Trophoblast cell (in vitro differentiated cells and primary cell): ENCODE results near the gene ASF1B. TPM values are rescaled to one million over a fixed set of nuclear protein-coding genes. Genes with fewer than 3 reads are reported as not detected.
"Not testable (repeated sequence)": the region's sequence is repeated elsewhere in the genome, so short reads cannot be mapped to it uniquely, and the experiment has no call there.

Source experiments
- DNase-seq, 2 donors: peaks; one replicate each; pipeline ENCODE4 v3.0.0-alpha.2; 2016
- H2AFZ ChIP-seq: 2 replicates; pipeline ENCODE4 v1.6.1; 2013; ENCODE audit warnings: low read length, moderate library complexity, mild to moderate bottlenecking; ENCODE audit not compliant: insufficient read depth, poor library complexity
- H2AK5ac ChIP-seq: 2 replicates; pipeline ENCODE4 v1.6.1; 2013; ENCODE audit warnings: mild to moderate bottlenecking, low read length
- H2BK120ac ChIP-seq: 2 replicates; pipeline ENCODE4 v1.6.1; 2013; ENCODE audit warnings: low read length, mild to moderate bottlenecking, moderate library complexity; ENCODE audit not compliant: insufficient read depth, poor library complexity
- H2BK12ac ChIP-seq: 2 replicates; pipeline ENCODE4 v1.6.1; 2013; ENCODE audit warnings: mild to moderate bottlenecking, low read length, moderate library complexity
- H2BK5ac ChIP-seq: 2 replicates; pipeline ENCODE4 v1.6.1; 2013; ENCODE audit warnings: low read length, low read depth, moderate library complexity, mild to moderate bottlenecking; ENCODE audit not compliant: poor library complexity
- H3K14ac ChIP-seq: 2 replicates; pipeline ENCODE4 v1.6.1; 2013; ENCODE audit warnings: mild to moderate bottlenecking, low read length
- H3K18ac ChIP-seq: 2 replicates; pipeline ENCODE4 v1.6.1; 2013; ENCODE audit warnings: mild to moderate bottlenecking, low read length
- H3K23ac ChIP-seq: 2 replicates; pipeline ENCODE4 v1.6.1; 2013; ENCODE audit warnings: low read length
- H3K27ac ChIP-seq: 2 replicates; pipeline ENCODE4 v1.5.1; 2013; ENCODE audit warnings: low read depth, mild to moderate bottlenecking, inconsistent platforms, low read length, moderate library complexity
- H3K27me3 ChIP-seq: 2 replicates; pipeline ENCODE4 v1.6.1; 2013; ENCODE audit warnings: inconsistent platforms, mild to moderate bottlenecking, low read length, moderate library complexity; ENCODE audit not compliant: insufficient read depth
- H3K36me3 ChIP-seq, 2 experiments: 1 replicate in 1 of 2; 2 replicates in 1 of 2; pipeline ENCODE4 v1.6.1; 2013; ENCODE audit warnings: low read length in 2 of 2, mild to moderate bottlenecking in 2 of 2, moderate library complexity in 1 of 2; ENCODE audit not compliant: insufficient read depth in 2 of 2, control insufficient read depth in 1 of 2
- H3K4ac ChIP-seq: 2 replicates; pipeline ENCODE4 v1.6.1; 2013; ENCODE audit warnings: low read depth, mild to moderate bottlenecking, low read length, moderate library complexity
- H3K4me1 ChIP-seq, 2 experiments: 1 replicate in 1 of 2; 2 replicates in 1 of 2; pipeline ENCODE4 v1.6.1; 2013; ENCODE audit warnings: low read length in 2 of 2, mild to moderate bottlenecking in 2 of 2, moderate library complexity in 1 of 2; ENCODE audit not compliant: insufficient read depth in 2 of 2, control insufficient read depth in 1 of 2
- H3K4me2 ChIP-seq: 2 replicates; pipeline ENCODE4 v1.6.1; 2013; ENCODE audit warnings: inconsistent platforms, mild to moderate bottlenecking, low read length, moderate library complexity
- H3K4me3 ChIP-seq: 2 replicates; pipeline ENCODE4 v1.5.1; 2013; ENCODE audit warnings: mild to moderate bottlenecking, low read depth, low read length, inconsistent platforms
- H3K79me1 ChIP-seq: one replicate; pipeline ENCODE4 v1.6.1; 2013; ENCODE audit warnings: low read length
- H3K79me2 ChIP-seq: 2 replicates; pipeline ENCODE4 v1.6.1; 2013; ENCODE audit warnings: low read length, mild to moderate bottlenecking; ENCODE audit not compliant: control insufficient read depth, insufficient read depth, poor library complexity
- H3K9ac ChIP-seq: 2 replicates; pipeline ENCODE4 v1.6.1; 2013; ENCODE audit warnings: mild to moderate bottlenecking, low read length
- H3K9me3 ChIP-seq: 2 replicates; pipeline ENCODE4 v1.6.1; 2013; ENCODE audit warnings: low read depth, mild to moderate bottlenecking, control low read depth, inconsistent platforms, low read length; ENCODE audit not compliant: insufficient read depth
- H4K12ac ChIP-seq: 2 replicates; pipeline ENCODE4 v1.6.1; 2013; ENCODE audit warnings: low read depth, mild to moderate bottlenecking, low read length, moderate library complexity
- H4K8ac ChIP-seq: 2 replicates; pipeline ENCODE4 v1.6.1; 2013; ENCODE audit warnings: low read depth, mild to moderate bottlenecking, low read length, moderate library complexity
- H4K91ac ChIP-seq: one replicate; pipeline ENCODE4 v1.6.1; 2013; ENCODE audit warnings: low read depth, mild to moderate bottlenecking, low read length, moderate library complexity
- WGBS: extraction: QIAGEN DNeasy Blood & Tissue Kit; methylation state at CpG from one replicate; pipeline ENCODE4 v1.1.7; 2013; ENCODE audit warnings: missing lambda C conversion rate; ENCODE audit not compliant: insufficient read length, insufficient coverage; ENCODE audit errors: extremely low coverage; 5-methylcytosine and 5-hydroxymethylcytosine counted together
- polyA plus RNA-seq: library from polyadenylated mRNA; stranded (reverse); fragments of 200-250 nt; gene quantifications from 2 replicates; pipeline ENCODE4 v1.2.3, GENCODE V29; 2013

ASF1B gene
- 14.9 and 16.1 TPM in 2 replicates for polyA plus RNA-seq

- H3K4me2 ChIP-seq, result peak within 1 kb of the TSS; percentile 93
- no CpG with 5 or more reads among the region's 78 CpGs for WGBS
- H3K18ac ChIP-seq, result peak within 1 kb of the TSS; percentile 98
- peaks cover 7% of the 10 kb centered on the region for H3K79me1 ChIP-seq
- peak within 1 kb of the TSS; percentile 88 for H2BK120ac ChIP-seq
- peak within 1 kb of the TSS; percentile 93 for H2AFZ ChIP-seq
- peak; percentile 100 for DNase-seq
- H3K27me3 ChIP-seq, result no peaks in the 10 kb centered on the region
- no peak within 1 kb of the TSS for H3K23ac ChIP-seq
- peak within 1 kb of the TSS; percentile 87 for H3K14ac ChIP-seq
- H4K91ac ChIP-seq, result peak within 1 kb of the TSS; percentile 78
- peak within 1 kb of the TSS; percentile 93 for H2AK5ac ChIP-seq
- peak within 1 kb of the TSS; percentile 50 for H2BK5ac ChIP-seq
- peak within 1 kb of the TSS; percentile 79 for H4K8ac ChIP-seq
- H3K4me3 ChIP-seq, result peak within 1 kb of the TSS; percentile 93
- H3K9ac ChIP-seq, result peak within 1 kb of the TSS; percentile 73
- peak within 1 kb of the TSS; percentile 64 for H3K4ac ChIP-seq
- H2BK12ac ChIP-seq, result no peak within 1 kb of the TSS
- H3K27ac ChIP-seq, result peak within 1 kb of the TSS; percentile 78
- H4K12ac ChIP-seq, result peak within 1 kb of the TSS; percentile 65
- H3K9me3 ChIP-seq, result no peaks in the 10 kb centered on the region
- H3K36me3 ChIP-seq, result no peaks in the 10 kb centered on the region
- peaks cover 7 to 21% of the 10 kb centered on the region in 2 experiments for H3K4me1 ChIP-seq
- peaks cover 6% of the 10 kb centered on the region for H3K79me2 ChIP-seq
These were observed at the start of gene ASF1B for GRCh38 chr19:14136509-14137281. TSS of gene ASF1B (minus strand) at chr19:14136589. CDS start at chr19:14136456, 133 bp downstream.

DNA sequence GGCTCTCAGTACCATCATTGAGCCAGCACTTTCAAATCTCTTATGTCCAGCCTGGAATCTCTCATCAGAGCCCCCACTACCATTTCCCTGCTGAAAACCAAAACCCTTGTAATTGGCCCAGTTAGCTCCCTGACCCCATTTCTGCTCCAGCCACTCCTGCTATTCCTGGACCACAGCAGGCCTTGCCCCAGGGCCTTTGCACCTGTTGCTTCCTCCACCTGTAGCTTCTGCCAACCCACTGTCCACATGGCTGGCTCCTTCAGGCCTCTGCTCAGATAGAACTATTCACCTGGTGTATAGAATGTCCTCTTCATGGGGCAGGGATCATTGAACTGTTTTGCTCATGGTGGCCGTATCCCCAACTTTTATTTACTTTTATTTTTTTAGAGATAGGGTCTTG, 49.3 kb upstream of the ASF1B start:
- not testable (repeated sequence) for H2BK120ac ChIP-seq, H2AFZ ChIP-seq, H2BK12ac ChIP-seq, H3K79me2 ChIP-seq, H3K9ac ChIP-seq, H3K18ac ChIP-seq, H3K4ac ChIP-seq, H3K4me3 ChIP-seq, H3K36me3 ChIP-seq, H3K4me1 ChIP-seq, H3K27me3 ChIP-seq, H2BK5ac ChIP-seq, H4K8ac ChIP-seq, H3K14ac ChIP-seq, H4K91ac ChIP-seq, H3K23ac ChIP-seq, H3K79me1 ChIP-seq, H2AK5ac ChIP-seq, H3K9me3 ChIP-seq, H3K27ac ChIP-seq, H3K4me2 ChIP-seq, H4K12ac ChIP-seq, DNase-seq
- WGBS, result no CpG with 5 or more reads among the region's 1 CpG

GRCh38 chr19:14185158-14185557, 48.8 kb upstream of the ASF1B start:
- Histone ChIP-seq H2BK120ac (no peak overlapping the region), H3K9me3 (peaks cover 1% of the 10 kb centered on the region), H3K36me3 (no peaks in the 10 kb centered on the region), H3K9ac (no peak overlapping the region), H2AFZ (no peak overlapping the region), H2BK5ac (no peak overlapping the region), H3K4me1 (peaks cover 1 to 2% of the 10 kb centered on the region in 2 experiments), H3K4me3 (no peak overlapping the region), H3K23ac (no peak overlapping the region), H4K8ac (no peak overlapping the region), H3K27ac (no peak overlapping the region), H3K4me2 (no peak overlapping the region), H3K4ac (no peak overlapping the region), H3K79me1 (no peaks in the 10 kb centered on the region), H4K91ac (no peak overlapping the region), H2AK5ac (no peak overlapping the region), H3K79me2 (no peaks in the 10 kb centered on the region), H2BK12ac (no peak overlapping the region), H3K27me3 (no peaks in the 10 kb centered on the region), H3K14ac (no peak overlapping the region), H3K18ac (no peak overlapping the region), H4K12ac (no peak overlapping the region)
- DNase-seq, result no peak
- WGBS, result no CpG with 5 or more reads among the region's 5 CpGs

GRCh38 chr19:14183741-14184350, 47.5 kb upstream of the ASF1B start:
- Histone ChIP-seq H3K4ac (no peak overlapping the region), H3K27ac (no peak overlapping the region), H4K91ac (no peak overlapping the region), H3K27me3 (no peaks in the 10 kb centered on the region), H3K18ac (no peak overlapping the region), H3K9ac (no peak overlapping the region), H3K23ac (no peak overlapping the region), H3K79me2 (no peaks in the 10 kb centered on the region), H3K36me3 (no peaks in the 10 kb centered on the region), H2BK120ac (no peak overlapping the region), H3K14ac (no peak overlapping the region), H2AK5ac (no peak overlapping the region), H3K79me1 (no peaks in the 10 kb centered on the region), H3K4me1 (no peaks in the 10 kb centered on the region), H4K8ac (no peak overlapping the region), H2BK5ac (no peak overlapping the region), H4K12ac (no peak overlapping the region), H3K9me3 (no peaks in the 10 kb centered on the region), H2AFZ (no peak overlapping the region), H2BK12ac (no peak overlapping the region), H3K4me2 (no peak overlapping the region), H3K4me3 (no peak overlapping the region)
- no CpG with 5 or more reads among the region's 14 CpGs for WGBS
- no peak for DNase-seq
